Upper lobe of right lung (tissue), 1 donor: ENCODE data around the gene SAMD15. TPM values are rescaled to one million over a fixed set of nuclear protein-coding genes. Genes with fewer than 3 reads are reported as not detected.

Experiments
- ATAC-seq: fragments of 200-7000 bp; cut with Tn5 transposase; one replicate; pipeline ENCODE4 v1.9.1; 2020; ENCODE audit warnings: mild to moderate bottlenecking, moderate library complexity
- DNase-seq: peaks from one replicate; pipeline ENCODE4 v3.0.0-alpha.2; 2020
- H3K27ac ChIP-seq: fragments of 200-600 bp; one replicate; pipeline ENCODE4 v1.8.0; 2022
- H3K27me3 ChIP-seq: fragments of 200-600 bp; one replicate; pipeline ENCODE4 v1.8.0; 2022; ENCODE audit warnings: mild to moderate bottlenecking
- H3K36me3 ChIP-seq: fragments of 200-600 bp; one replicate; pipeline ENCODE4 v1.8.0; 2022
- H3K4me1 ChIP-seq: fragments of 200-600 bp; one replicate; pipeline ENCODE4 v1.8.0; 2022
- H3K4me3 ChIP-seq: fragments of 200-600 bp; one replicate; pipeline ENCODE4 v1.8.0; 2022; ENCODE audit warnings: mild to moderate bottlenecking
- H3K9me3 ChIP-seq: fragments of 200-600 bp; one replicate; pipeline ENCODE4 v1.8.0; 2022
- intact Hi-C: fragments of 100-400 bp; cut with DNase I; formaldehyde crosslinking; loops from one replicate; pipeline ENCODE4 v1.11.0; 2022
- total RNA-seq: library from RNA; stranded (reverse); fragmentation: NEBNext Ultra II Directional; extraction: Animal tissue kit (Norgen Biotek cat#: 25700); gene quantifications from one replicate; pipeline ENCODE4 v1.2.1, GENCODE V29; 2021
- TF ChIP-seq, protein P1 (sequence below): fragments of 200-600 bp; IDR thresholded peaks from one replicate; pipeline ENCODE4 v1.8.0; 2022; ENCODE audit warnings: antibody characterized with exemption
- donor health status: DM: no; HTN: yes; CAD: no; lungs with severe emphysema.

SAMD15 gene
- total RNA-seq, 1 donor from 2014 or later, result 0.41 TPM

GRCh38 chr14:77339407-77339806 lies 37.8 kb upstream of the SAMD15 start:
- no peak for DNase-seq
- Histone ChIP-seq H3K4me1 (no peaks in the 10 kb centered on the region), H3K27ac (no peak overlapping the region), H3K4me3 (no peak overlapping the region), H3K9me3 (no peaks in the 10 kb centered on the region), H3K27me3 (no peaks in the 10 kb centered on the region), H3K36me3 (peaks cover 42% of the 10 kb centered on the region)
- TF ChIP-seq, protein P1, sequence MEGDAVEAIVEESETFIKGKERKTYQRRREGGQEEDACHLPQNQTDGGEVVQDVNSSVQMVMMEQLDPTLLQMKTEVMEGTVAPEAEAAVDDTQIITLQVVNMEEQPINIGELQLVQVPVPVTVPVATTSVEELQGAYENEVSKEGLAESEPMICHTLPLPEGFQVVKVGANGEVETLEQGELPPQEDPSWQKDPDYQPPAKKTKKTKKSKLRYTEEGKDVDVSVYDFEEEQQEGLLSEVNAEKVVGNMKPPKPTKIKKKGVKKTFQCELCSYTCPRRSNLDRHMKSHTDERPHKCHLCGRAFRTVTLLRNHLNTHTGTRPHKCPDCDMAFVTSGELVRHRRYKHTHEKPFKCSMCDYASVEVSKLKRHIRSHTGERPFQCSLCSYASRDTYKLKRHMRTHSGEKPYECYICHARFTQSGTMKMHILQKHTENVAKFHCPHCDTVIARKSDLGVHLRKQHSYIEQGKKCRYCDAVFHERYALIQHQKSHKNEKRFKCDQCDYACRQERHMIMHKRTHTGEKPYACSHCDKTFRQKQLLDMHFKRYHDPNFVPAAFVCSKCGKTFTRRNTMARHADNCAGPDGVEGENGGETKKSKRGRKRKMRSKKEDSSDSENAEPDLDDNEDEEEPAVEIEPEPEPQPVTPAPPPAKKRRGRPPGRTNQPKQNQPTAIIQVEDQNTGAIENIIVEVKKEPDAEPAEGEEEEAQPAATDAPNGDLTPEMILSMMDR, result no peak
- no peak for ATAC-seq
- intact Hi-C loops, result no loop called here

DNA sequence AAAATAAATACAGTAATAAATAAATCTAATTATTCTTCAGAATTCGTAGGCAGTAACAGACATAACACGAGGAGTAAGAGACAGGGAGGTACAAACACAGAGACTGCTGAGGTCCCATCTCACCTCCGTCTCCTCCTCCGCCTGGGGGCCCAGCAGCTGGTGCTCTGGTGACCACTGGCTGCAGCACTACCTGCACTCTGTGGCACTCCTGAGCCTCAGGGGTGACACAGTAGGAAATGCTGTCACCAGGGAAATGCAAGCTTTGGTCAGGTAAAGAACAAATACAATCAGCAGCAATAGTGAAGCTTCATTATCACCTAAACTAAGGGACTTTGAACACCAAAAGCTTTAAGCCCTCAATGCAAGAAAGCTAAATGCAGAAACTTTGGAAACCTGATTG lies 36.8 kb upstream of the SAMD15 start:
- intact Hi-C loops, result no loop called here
- Histone ChIP-seq H3K9me3 (no peaks in the 10 kb centered on the region), H3K27ac (no peak overlapping the region), H3K4me3 (no peak overlapping the region), H3K27me3 (no peaks in the 10 kb centered on the region), H3K36me3 (peaks cover 42% of the 10 kb centered on the region), H3K4me1 (no peaks in the 10 kb centered on the region)
- DNase-seq (no peak), ATAC-seq (no peak)
- TF ChIP-seq, protein P1, result no peak

DNA sequence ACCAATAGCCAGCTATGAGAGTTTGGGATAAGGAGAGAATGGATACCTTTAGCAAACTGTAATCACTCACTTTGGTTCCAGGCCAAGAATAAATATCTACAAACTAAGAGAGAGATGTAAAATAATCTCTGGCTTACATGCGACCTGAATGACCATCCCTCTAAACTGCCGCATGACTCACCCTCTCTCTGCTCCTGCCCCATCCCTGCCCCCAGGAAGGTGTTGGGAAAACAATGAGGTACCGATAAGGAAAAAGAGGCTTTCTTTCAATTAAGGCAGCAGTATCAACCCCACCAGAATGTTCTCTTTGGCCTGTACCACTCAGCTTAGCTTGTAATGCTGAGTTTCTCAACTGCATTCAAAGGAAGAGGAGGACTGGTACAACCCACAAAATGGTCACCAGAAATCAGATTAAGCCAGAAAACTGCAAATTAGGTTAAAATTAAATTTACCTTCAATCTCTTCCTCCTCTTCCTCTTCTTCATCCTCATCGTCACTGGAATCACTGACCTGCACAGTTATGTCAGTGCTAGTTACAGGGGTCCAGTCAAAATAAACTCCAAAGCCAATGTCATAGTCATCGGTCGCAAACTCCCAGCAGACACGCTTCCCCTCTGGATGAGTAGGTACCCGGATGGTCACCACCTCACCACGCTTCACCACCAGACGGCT lies 34.3 kb upstream of the SAMD15 start:
- Histone ChIP-seq H3K27me3 (no peaks in the 10 kb centered on the region), H3K4me3 (no peak overlapping the region), H3K9me3 (no peaks in the 10 kb centered on the region), H3K4me1 (no peaks in the 10 kb centered on the region), H3K27ac (no peak overlapping the region), H3K36me3 (peaks cover 42% of the 10 kb centered on the region)
- DNase-seq (no peak), ATAC-seq (no peak)
- intact Hi-C loops, result no loop called here
- TF ChIP-seq, protein P1, result no peak

DNA sequence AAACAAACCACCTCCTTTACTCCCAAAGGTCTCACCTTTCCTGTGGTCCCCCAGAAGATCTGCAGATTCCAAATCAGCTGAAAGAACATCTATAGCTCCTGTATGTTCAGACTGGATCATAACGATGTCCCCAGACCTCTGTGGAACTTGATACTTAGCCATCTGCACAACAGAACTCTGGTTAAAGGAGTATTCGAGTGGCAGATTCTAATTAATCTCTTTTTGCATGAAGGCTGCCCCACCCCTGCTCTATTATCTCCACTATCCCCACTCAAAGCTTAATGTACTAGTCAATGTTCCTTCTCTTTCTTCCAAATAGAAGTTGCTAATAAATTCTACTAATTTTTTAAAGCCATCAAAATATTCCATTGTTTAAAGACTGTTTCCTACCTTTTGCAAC lies 33.5 kb upstream of the SAMD15 start:
- Histone ChIP-seq H3K9me3 (no peaks in the 10 kb centered on the region), H3K27me3 (no peaks in the 10 kb centered on the region), H3K4me3 (no peak overlapping the region), H3K27ac (no peak overlapping the region), H3K36me3 (peaks cover 39% of the 10 kb centered on the region), H3K4me1 (no peaks in the 10 kb centered on the region)
- no peak for DNase-seq
- no peak for ATAC-seq
- intact Hi-C loops, result no loop called here
- TF ChIP-seq, protein P1, result no peak

GRCh38 chr14:77344377-77344996 lies 32.7 kb upstream of the SAMD15 start:
- intact Hi-C loops, result no loop called here
- H3K27me3 ChIP-seq, result no peaks in the 10 kb centered on the region
- TF ChIP-seq, protein P1, result no peak
- no peak overlapping the region for H3K27ac ChIP-seq
- H3K36me3 ChIP-seq, result peaks cover 36% of the 10 kb centered on the region
- DNase-seq (no peak), ATAC-seq (no peak)
- H3K4me3 ChIP-seq, result no peak overlapping the region
- H3K4me1 ChIP-seq, result no peaks in the 10 kb centered on the region
- H3K9me3 ChIP-seq, result no peaks in the 10 kb centered on the region
